Mucosa of gallbladder (tissue), 1 donor: ENCODE results near the gene PDF. TPM values are rescaled to one million over a fixed set of nuclear protein-coding genes. Genes with fewer than 3 reads are reported as not detected.
A peak's percentile ranks its signal among the peaks of the same experiment; 100 is the strongest.

Source experiments
- DNase-seq: peaks from one replicate; pipeline ENCODE4 v3.0.0-alpha.2; 2020; ENCODE audit warnings: low spot score
- total RNA-seq: library from RNA; stranded (reverse); gene quantifications from one replicate; pipeline ENCODE4 v1.2.1, GENCODE V29; 2021
- donor health status: DM: no; HTN: no; CAD: no.

PDF gene
- total RNA-seq, 1 donor from 2014 or later: 13.8 TPM

DNA sequence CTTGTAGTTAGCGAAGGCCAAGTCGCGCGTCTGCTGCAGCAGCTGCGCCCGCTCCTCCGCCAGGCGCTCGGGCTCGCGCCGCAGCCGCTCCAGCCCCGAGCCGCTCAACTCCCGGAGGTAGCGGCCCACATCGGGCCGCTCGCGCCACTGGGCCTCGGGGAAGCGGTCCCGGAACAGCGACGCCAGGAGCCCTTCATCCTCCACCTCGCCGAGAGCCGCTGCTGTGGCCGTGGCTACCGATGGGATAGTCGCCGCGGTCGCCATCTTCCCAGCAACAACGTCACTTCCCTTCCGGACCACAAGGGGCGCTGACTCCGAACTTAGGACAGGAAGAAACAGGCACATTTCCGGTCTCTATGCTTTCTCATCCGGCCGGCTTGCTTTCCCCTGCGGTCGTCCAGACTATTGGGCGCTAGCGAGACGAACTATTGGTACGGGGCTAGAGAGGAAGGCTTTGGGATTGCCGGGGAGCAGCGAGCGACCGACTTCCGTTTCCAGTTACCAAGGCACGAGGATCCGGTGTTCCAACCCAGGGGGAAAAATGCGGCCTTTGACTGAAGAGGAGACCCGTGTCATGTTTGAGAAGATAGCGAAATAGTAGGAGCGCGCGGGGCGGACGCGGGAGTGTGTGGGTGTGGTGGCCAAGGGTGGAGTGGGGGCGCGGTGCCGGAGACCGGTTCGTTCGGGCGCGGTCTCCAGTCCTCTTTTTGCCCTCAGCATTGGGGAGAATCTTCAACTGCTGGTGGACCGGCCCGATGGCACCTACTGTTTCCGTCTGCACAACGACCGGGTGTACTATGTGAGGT, 9.1 kb upstream of the PDF start, which contains the start of the genes COG8 and NIP7:
Gene COG8, minus strand, starts transcription at position 276 of the 806 bp plus-strand sequence. Its CDS starts 12 bp downstream, at position 264.
Gene NIP7, plus strand, starts transcription at position 484 of the 806 bp plus-strand sequence. Its CDS starts 58 bp downstream, at position 542.
- DNase-seq: peak; percentile 97

DNA sequence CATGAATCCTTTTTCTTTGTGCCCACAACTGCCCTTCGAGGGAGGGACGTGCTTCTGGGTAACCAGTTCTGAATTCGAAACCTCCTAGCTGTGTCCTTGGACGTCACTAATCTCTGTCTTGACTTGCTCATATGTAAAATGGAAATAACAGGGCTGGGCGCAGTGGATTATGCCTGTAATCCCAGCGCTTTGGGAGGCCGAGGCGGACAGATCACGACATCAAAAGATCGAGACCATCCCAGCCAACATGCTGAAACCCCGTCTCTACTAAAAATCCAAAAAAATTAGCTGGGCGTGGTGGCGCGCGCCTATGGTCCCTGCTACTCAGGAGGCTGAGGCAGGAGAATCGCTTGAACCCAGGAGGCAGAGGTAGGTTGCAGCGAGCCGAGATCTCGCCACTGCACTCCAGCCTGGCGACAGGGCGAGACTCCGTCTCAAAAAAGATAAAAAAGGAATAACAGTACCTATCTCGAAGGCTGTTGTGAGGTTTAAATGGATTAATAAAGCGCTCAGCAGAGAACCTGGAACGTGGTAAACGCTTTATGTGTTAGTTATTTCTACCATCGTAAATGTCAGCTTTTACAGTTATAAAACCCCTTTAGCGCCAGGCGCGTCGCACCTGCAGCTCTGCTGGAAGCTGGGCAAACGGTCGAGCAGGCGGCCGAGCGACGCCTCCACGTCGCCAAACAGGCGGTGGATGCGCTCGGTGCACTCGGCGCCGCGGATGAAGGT, 8.3 kb upstream of the PDF start:
- DNase-seq: no peak

DNA sequence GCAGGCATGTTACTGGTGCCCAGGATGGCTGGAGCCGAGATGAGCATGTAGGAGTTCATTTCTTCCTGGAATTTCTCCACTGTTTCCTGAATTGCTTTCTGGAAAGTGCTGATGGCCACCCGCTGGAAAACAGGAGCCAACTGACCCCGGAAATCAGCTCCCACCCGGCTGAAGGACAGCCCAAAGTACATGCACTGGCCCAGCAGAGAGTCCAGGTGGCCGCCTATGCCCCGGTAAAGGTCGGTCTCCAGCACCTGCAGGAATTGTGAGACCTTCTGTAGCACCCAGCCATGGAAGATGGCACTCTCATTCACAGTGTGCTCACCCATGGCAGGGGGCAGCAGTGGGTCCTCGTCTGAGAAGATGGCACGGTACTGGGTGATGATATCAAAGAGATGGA, 4.3 kb upstream of the PDF start:
- no peak for DNase-seq

DNA sequence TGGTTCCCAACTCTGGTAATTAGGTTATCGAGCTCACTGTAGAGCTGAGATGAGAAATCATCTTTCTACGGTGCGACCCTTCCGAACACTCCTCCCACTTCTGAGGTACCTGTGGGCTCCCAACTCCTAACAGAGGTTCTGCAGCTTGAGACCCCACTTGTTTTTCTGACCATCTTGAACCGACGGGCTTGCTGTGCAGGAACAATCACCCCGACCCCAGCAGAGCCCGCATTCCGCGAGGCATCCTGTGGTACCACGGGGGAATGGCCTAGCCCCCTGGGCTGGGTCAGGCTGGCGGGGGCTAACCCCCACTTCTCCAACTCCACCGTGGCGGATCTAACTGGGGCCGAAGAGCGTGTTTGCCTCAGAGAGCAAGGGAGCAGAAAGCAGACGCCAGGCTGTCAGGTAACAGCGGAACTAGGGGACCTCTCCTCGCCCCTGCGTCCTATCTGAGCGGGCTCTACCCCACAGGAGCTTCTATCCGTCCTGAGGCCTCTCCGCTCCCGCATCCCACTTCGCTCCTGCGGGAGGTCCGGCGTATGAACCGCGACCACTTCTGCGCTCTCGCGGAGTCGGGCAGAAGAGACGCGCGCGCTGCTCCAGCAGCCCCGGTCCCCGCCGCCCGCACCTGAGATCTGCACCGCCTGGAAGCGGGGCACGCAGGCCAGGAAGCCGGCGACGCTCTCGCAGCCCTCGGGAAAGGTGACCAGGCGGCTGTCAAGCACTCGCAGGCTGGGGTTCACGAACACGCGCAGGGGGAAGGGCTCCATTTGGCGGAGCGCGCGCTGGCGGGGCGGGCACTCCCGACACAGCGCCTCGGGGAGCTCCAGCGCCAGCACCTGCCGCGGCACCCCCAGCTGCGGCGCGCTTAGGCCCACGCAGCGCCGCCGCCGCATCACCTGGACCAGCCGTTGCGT, 761 bp downstream of the PDF start:
- no peak for DNase-seq

DNA sequence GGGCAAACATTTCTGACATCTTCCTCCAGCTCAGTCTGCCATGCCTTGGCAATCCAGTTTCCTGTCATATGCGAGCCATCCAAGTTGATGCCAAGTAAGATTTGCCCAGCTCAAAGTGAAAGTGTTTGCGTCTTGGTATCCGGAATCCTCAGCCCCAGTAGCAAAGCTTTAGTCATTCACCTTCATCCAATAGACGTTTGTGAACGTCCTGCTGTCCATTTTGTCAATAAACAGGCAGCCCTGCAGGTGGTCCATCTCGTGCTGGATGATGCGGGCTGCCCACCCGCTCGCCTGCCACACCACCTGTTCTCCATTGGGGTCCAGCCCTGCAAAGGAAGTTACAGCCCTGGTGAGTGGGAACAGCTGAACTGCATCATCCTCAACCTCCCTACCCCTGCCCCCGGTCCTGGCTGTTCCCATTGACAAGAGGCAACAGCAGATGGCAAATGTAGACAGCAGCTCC, 1.5 kb downstream of the PDF start:
- DNase-seq: no peak

DNA sequence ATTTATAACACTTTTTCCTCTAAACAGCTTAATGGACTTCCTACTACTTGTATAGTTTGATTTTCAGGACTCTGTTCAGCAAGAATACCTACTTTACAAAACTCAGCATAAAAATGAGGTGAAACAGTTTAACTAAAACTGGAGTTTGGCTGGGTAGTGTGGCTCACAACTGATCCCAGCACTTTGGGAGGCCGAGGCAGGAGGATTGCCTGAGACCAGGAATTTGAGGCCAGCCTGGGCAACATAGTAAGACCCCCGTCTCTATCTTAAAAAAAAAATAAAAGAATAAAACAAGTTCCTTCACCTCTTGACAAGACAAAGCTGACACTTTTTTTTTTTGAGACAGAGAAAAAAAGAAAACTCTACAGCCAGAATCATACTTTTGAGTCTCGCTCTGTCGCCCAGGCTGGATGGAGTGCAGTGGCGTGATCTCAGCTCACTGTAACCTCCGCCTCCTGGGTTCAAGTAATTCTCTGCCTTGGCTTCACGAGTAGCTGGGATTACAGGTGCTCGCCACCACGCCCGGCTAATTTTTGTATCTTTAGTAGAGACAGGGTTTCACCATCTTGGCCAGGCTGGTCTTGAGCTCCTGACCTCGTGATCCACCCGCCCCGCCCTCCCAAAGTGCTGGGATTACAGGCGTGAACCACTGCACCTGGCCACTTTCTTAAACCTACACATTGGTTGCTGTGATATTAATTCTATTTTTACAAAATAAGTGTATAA, 2.6 kb downstream of the PDF start:
- no peak for DNase-seq

DNA sequence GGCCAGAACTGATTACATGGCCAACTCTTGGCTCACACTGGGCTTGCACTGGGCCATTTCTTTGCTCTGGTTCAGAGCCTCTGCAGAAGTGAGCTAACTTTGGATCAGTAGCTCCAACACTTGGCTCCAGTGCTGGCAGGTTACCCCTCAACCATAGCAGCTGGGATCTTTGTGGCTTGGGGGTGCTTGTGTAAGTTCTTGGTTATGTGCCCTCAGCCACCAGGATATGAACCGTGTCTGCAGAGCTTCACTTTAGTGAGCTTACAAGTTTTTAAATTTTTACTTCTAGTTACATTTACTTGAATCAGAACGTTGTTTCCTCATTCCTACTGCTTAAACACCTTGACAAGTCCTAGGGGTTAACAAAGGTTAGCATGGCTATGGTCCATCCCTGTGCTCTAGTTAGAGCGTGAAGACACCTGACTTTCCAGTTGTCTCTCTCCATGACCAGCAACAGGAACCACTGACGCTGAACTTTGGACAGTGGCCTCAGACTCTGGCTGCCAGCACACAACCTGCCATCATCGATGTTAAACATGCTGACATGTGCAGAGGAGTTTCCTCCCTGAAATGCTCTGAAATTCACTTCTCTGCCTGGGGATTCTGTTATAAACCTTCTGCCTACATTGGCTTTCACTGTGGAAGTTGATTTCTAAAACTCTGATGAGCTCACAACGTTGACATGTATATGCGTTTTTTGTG, 4.1 kb downstream of the PDF start:
- DNase-seq: peak; percentile 67

DNA sequence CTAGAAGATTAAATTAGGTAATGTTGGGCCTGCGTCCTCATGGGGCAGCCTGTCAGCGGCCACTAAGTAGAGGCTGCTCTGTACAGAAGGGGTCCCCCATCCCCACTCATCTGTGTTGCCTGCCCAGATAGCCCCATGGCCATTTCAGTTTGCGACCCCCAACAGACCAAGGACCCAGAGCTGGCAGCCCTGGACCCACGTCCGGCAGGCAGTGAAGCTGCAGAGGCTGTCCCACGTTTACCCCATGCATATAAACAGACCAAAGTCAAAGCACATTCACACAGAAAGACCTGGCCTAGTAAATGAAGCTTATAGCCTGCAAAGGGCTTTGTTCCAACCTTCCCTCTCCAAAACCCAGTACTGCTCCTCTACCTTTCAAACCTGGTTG, 4.6 kb downstream of the PDF start:
- no peak for DNase-seq

DNA sequence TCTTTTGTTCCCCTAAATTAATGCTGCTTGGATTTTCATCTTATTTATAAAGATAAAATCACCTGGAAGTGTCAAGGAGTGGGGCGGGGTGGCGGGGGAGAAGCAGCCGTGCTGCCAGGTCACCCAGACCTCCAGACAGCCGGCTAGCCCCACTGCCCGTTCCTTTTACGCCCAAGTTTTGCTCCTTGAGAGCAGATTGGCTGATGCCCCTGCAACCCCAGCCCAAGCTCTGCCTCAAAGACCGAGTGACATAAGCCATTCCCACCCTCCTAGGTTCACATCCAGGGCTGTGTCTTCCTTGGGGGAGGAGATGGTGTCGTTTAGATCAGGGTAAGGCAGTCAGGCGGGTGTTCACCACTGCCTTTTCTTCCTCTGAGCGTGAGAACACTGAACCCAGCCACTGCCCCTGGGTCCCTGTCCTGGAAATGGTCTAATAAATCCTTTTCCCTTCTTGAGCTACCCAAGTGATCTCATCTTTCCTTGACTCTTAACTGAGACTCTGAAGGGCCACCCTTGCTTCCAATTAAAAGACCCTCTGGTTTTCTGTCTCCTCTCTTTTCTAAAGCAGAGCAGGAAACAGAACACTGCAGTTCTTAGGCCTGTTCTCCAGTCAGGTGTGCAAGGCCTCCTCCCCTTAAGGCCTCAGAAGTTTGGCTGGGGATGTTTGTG, 5.7 kb downstream of the PDF start:
- DNase-seq: no peak

DNA sequence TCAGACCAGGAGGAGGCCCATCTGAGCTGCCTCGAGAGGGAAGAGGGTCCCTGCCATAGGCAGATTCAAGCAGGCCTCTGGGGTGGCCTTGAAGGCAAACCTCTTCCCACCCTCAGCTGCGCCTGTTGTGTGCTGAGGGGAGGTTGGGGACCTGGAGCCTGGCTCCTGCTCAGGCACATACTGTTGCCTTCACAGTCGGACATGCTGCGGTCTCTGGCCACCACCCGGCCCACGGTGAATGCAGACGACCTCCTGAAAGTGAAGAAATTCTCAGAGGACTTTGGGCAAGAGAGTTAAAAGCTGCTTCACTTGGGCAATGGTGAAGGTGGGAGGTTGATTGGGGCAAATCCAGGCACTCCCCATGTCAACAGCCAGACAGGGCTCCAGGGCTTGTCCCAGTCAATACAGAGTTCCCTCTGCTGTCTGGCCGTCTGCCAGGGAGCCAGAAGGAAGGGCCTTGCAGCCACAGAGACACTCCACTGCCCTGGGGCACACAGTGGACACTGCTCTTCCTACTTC, 6.3 kb downstream of the PDF start:
- DNase-seq: peak; percentile 70

DNA sequence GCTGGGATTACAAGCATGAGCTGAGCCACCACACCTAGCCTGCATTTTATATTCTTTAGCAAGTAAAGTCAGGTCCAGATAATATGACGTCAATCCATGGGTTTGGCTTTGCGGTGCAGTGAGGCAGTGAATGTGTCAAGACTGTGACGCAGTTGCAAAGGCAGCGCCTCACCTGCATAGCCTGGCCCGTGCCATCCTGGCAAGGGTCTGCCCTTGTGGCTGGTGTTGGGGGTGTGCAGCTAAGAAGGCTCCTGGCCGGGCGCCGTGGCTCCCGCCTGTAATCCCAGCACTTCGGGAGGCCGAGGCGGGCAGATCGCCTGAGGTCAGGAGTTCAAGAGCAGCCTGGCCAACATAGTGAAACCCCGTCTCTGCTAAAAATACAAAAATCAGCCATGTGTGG, 7.0 kb downstream of the PDF start:
- no peak for DNase-seq

DNA sequence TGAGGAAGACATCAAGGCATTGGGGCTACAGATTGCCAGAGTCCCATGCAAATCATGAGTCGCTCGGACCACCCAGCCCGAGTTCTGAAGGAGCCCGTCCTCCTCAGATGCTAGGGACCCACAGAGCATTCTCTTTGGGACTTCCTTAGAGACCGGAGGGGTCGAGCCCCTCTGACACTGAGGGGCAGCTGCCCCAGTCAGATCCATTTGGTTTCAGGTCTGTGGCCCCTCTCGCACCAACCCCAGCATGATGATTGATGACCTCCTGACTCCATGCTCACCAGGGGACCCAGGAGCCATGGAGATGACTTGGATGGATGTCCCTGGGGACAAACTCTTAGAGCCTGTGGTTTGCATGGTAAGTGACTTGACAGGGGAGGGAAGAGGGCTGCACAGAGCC, 8.0 kb downstream of the PDF start:
- no peak for DNase-seq

DNA sequence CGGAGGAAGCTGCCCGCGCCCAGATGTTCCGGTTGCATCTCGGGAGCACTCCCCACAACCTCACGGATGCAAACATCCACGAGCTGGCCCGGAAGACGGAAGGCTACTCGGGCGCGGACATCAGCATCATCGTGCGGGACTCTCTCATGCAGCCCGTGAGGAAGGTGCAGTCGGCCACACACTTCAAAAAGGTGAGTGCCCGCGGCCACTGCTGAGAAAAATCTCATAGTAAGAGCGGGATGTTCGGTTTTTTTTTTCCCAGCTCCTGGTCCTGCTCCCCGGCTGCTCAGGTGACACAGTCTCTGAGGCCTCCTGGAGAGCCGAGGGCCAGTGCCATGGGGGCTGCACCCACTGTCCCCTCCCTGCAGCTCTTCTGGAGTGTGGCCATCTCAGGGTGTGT, 9.3 kb downstream of the PDF start:
- DNase-seq: no peak

DNA sequence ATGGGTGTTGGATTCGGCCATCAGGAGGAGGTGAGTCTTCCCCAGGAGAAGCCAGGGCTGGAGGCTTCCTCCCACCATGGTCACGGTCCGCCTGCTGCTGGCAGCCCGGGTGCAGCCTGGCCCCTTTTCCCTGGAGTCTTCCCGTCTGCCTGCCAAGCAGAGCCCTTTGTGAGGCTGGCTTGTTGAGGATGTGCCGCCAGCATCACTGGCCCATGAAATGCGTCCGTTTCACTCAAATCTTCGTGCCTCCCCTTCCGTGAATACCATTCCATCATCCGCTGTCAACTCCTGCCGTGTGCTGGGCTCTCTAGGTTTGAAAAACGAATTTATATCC, 9.7 kb downstream of the PDF start:
- DNase-seq: no peak

DNA sequence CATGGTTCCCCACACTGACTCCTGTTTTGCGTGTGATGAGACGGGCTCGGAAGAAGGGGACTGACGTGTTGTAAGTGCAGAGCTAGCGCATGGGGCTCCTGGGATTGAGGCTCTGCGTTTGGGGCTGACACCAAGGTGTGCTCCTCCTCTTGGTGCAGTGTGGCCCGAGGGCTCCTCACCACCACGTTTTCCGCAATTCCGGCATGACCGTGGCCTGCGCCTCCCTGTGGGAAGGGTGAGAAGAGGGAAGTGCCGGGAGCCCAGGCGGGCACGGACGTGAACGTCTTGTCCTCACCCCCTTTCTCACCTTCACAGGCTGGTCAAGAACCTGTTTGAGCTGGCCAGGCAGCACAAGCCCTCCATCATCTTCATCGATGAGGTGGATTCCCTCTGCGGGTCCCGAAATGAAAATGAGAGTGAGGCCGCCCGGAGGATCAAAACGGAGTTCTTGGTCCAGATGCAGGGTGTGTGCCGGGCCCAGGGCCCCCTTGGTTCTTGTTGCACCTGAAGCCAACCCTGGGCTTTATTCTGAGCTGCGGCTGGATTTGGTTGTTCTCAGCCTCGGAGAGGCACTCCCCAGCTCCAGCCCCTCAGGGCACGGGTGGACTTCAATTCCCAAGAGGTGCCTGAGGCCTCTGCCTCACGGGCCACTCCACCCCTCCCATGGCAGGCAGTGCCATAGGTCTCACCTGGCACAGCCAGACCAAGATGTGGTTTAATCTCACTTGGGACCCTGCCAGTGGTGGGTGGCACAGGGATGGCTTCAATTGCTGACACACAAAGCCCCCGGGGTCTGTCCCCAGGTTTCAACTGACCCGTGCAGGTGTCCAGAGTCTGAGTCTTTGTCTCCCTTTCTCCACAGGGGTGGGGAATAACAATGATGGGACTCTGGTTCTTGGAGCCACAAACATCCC, 10.3 kb downstream of the PDF start:
- DNase-seq: no peak

DNA sequence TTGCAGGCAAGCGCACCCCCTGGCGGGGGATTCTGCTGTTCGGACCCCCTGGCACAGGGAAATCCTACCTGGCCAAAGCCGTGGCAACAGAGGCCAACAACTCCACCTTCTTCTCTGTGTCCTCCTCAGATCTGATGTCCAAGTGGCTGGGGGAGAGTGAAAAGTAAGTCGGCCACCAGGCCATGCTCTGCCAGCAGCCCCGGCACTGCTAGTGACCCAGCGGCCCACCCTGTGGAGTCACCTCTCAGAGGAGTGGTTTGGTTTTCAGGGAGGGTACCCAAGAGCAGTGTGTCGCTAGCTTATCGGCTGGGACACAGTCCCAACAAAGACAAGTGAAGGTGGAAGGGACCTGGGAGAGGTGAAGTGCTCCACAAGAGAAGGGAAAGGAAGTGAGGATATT, 11.0 kb downstream of the PDF start:
- DNase-seq: no peak

DNA sequence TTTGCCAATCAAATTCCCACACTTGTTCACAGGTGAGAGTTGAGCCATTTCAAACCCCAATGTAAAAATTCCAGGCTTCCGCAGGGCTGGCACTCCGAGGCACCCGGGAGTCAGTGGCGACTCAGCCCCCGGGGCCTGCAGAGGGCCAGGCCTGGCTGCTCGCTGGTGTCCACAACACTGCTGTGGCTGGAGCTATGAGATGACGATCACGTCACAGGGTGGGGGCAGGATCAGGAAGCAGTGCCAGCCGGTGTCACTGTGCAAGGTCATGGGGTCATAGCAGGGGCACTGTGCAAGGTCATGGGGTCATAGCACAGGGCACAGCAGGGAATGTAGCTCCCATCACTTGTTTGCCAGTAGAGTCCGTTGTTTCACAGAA, 11.5 kb downstream of the PDF start:
- DNase-seq: no peak

DNA sequence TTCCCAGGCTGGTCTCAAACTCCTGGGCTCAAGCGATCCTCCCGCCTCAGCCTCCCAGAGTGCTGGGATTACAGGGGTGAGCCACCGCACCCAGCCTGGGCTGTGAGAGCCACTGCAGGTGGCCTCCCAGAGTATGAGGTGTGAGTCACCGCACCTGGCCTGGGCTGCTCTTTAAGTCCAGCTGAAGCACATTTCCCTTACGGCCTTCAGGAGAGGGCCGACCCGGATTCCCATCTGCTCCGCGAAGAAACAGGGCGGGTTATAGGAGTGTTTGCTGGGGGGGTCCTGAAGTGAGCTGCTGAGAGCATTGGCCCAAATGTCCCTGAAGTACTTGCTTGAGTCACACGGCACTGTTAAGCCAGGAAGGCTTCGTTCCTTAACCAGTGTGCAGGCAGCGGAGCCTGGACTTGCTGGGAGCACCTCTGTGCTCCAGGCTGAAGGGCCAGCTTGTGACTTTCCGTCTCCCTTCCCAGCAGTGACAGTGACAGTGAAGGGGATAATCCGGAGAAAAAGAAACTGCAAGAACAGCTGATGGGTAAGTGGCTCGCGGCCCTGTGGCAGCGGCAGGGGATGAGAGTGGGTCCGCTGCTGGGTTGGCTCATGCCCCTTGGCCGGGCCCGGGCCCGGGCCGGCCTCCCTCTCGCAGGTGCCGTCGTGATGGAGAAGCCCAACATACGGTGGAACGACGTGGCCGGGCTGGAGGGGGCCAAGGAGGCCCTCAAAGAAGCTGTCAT, 12.0 kb downstream of the PDF start:
- no peak for DNase-seq
